NB4 (cell line): ENCODE data around the gene GRIK4.

ENCODE experiments used
- TF ChIP-seq, protein P1 (sequence below): IDR thresholded peaks from one replicate; pipeline ENCODE4 v1.5.1; 2012; ENCODE audit warnings: low read depth, low read length
- TF ChIP-seq, protein P2 (sequence below): IDR thresholded peaks from 2 replicates; pipeline ENCODE4 v1.6.1; 2011; ENCODE audit warnings: low read depth, low read length

DNA sequence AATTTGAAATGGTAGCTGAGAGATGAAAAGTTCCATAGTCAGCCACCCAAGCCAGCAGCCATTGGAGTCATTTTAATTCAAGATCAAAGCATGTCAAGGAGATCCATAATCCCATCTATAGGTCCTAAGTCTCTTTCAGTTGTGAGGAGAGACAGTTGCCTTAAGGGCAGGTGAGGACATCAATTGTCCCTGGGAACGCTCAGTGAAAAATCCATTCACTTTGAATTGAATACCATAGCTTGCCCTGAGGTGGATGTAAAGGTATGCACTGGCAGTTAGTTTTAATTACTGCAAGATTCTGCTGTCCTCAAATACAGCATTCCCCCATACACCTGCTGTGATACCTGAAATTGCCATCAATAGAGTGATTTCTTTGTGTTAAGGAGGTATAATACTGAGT, 487.0 kb downstream of the GRIK4 start:
- TF ChIP-seq, protein P1, sequence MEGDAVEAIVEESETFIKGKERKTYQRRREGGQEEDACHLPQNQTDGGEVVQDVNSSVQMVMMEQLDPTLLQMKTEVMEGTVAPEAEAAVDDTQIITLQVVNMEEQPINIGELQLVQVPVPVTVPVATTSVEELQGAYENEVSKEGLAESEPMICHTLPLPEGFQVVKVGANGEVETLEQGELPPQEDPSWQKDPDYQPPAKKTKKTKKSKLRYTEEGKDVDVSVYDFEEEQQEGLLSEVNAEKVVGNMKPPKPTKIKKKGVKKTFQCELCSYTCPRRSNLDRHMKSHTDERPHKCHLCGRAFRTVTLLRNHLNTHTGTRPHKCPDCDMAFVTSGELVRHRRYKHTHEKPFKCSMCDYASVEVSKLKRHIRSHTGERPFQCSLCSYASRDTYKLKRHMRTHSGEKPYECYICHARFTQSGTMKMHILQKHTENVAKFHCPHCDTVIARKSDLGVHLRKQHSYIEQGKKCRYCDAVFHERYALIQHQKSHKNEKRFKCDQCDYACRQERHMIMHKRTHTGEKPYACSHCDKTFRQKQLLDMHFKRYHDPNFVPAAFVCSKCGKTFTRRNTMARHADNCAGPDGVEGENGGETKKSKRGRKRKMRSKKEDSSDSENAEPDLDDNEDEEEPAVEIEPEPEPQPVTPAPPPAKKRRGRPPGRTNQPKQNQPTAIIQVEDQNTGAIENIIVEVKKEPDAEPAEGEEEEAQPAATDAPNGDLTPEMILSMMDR = no peak
- TF ChIP-seq, protein P2, sequence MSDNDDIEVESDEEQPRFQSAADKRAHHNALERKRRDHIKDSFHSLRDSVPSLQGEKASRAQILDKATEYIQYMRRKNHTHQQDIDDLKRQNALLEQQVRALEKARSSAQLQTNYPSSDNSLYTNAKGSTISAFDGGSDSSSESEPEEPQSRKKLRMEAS = no peak
